Activated CD4-positive, alpha-beta memory T cell treated with anti-CD3 and anti-CD28 coated beads, Interleukin-2, amount 10 ng/mL, durations not matched to agents 7 days and 5 days (primary cell): ENCODE results near the gene GLCCI1. TPM values are rescaled to one million over a fixed set of nuclear protein-coding genes. Genes with fewer than 3 reads are reported as not detected.

Experiments
- CTCF ChIA-PET: fragments of 350-600 bp; sonication (Branson Sonifier 250); formaldehyde crosslinking; loops from one replicate; lab custom pipeline; 2021; ENCODE audit warnings: antibody characterized with exemption, inconsistent platforms; lab: Charles Lee
- POLR2A ChIA-PET: fragments of 350-600 bp; sonication (Branson Sonifier 250); formaldehyde crosslinking; loops from one replicate; lab custom pipeline; 2021; ENCODE audit warnings: antibody characterized with exemption; lab: Charles Lee
- DNase-seq: peaks from one replicate; pipeline ENCODE4 v3.0.0-alpha.2; 2020
- H3K27ac Mint-ChIP-seq: one replicate; pipeline ENCODE4 v1.8.0; 2021; ENCODE audit warnings: mild to moderate bottlenecking, mixed read lengths
- H3K27me3 Mint-ChIP-seq: one replicate; pipeline ENCODE4 v1.8.0; 2021; ENCODE audit warnings: mixed read lengths
- H3K36me3 Mint-ChIP-seq: one replicate; pipeline ENCODE4 v1.8.0; 2021; ENCODE audit warnings: low read depth, mixed read lengths
- H3K4me1 Mint-ChIP-seq: one replicate; pipeline ENCODE4 v1.8.0; 2021; ENCODE audit warnings: mixed read lengths
- H3K4me3 Mint-ChIP-seq: one replicate; pipeline ENCODE4 v1.8.0; 2021; ENCODE audit warnings: mild to moderate bottlenecking, mixed read lengths
- H3K9me3 Mint-ChIP-seq: one replicate; pipeline ENCODE4 v1.8.0; 2021; ENCODE audit warnings: mixed read lengths
- total RNA-seq, 2 experiments: library from RNA; stranded (reverse); gene quantifications; one replicate each; pipeline ENCODE4 v1.2.3, GENCODE V29; 2021

Gene GLCCI1
- total RNA-seq: 10 to 100 TPM; 25.4 to 29.0 TPM

DNA sequence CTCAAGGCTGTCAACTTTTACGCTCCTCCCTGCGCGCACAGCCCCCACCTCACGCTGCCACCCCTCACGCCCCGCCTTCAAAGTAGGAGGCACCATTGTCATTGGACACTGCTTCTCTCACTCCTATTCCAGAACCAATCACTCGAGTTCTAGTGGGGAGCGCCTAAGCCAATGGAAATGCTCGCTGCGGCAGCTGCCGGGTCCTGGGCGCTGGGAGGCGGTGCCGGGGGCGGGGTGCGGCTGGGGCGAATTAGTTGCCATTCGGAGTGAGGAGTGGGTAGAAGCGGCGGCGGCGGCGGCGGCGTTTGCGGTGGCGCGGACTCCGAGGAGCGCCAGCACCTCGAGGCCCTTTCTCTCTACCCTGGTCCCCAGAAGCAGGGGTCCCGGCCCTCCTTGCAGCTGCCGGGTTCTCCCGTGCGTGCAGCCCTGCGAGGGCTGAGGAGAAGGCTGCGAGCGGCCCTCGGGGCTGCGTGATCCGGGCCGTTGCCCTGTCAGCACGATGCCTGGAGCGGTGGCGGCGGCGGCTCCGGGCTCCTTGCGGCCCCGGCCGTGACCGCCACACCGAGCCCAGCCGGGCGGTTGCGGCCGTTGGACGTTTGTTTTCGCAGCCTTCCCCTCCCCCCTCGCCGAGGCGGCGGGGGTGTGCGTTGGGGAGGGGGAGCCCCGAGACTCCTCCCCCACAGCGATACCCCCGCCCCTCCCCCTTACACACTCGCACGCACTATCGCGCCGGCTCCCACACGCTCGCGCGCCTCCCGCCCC lies at the start of gene GLCCI1:
Gene GLCCI1, plus strand, starts transcription at position 253 of the 762 bp plus-strand sequence. CDS start 555 bp downstream, outside the sequence.
- CTCF ChIA-PET: interaction anchor here (0.9 to 2.7 kb wide), 10 partner anchors 18 to 287 kb away, joined by 3 to 14 read pairs (median 7); no protein-coding TSS in a partner anchor
- Mint-ChIP-seq H3K36me3 (no peaks in the 10 kb centered on the region), H3K4me3 (peak within 1 kb of the TSS; percentile 84), H3K27ac (peak within 1 kb of the TSS; percentile 86), H3K4me1 (peaks cover 13% of the 10 kb centered on the region), H3K9me3 (no peaks in the 10 kb centered on the region), H3K27me3 (no peaks in the 10 kb centered on the region)
- POLR2A ChIA-PET: interaction anchor here (0.7 to 9.3 kb wide), 31 partner anchors 9 to 786 kb away, joined by 3 to 124 read pairs (median 5); partner anchors contain the start of genes C1GALT1 and UMAD1
- peak; percentile 96 for DNase-seq

GRCh38 chr7:7919449-7919945 lies 49.1 kb upstream of the GLCCI1 start:
- Mint-ChIP-seq H3K36me3 (peaks cover 4% of the 10 kb centered on the region), H3K27me3 (no peaks in the 10 kb centered on the region), H3K9me3 (peaks cover 3% of the 10 kb centered on the region), H3K4me3 (no peak overlapping the region), H3K4me1 (peaks cover 24% of the 10 kb centered on the region), H3K27ac (no peak overlapping the region)
- ChIA-PET CTCF (interaction anchor here (1.0 to 2.1 kb wide), 3 partner anchors 22 to 238 kb away, joined by 3 to 5 read pairs (median 3); no protein-coding TSS in a partner anchor), POLR2A (interaction anchor here (1.3 to 3.1 kb wide), 4 partner anchors 25 to 50 kb away, joined by 5 to 24 read pairs (median 10); partner anchors contain the start of gene GLCCI1)
- DNase-seq: no peak

DNA sequence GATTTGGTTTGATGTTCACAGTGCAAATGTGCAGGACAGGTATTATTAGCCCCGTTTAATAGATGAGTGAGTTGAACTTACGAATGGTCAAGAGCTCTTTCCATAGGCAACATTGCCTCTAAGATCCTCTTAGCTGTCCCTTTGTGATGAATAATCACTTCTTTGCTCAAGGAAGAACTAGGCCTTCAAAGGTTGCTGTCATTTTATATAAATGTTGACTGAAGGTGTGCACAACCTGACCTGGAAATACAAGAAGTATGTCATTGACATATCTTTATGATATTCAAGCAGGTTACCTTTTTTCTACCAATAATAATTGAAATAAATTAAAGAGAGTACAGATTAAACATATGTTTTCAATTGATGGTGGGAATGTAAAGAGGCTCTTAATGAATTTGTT lies 48.5 kb upstream of the GLCCI1 start:
- Mint-ChIP-seq H3K27me3 (no peaks in the 10 kb centered on the region), H3K9me3 (peaks cover 3% of the 10 kb centered on the region), H3K36me3 (peaks cover 4% of the 10 kb centered on the region), H3K4me3 (no peak overlapping the region), H3K27ac (no peak overlapping the region), H3K4me1 (peaks cover 27% of the 10 kb centered on the region)
- ChIA-PET CTCF (interaction anchor here (1.0 to 2.1 kb wide), 4 partner anchors 21 to 270 kb away, joined by 3 to 5 read pairs (median 3); no protein-coding TSS in a partner anchor), POLR2A (interaction anchor here (1.2 to 3.1 kb wide), 4 partner anchors 25 to 206 kb away, joined by 4 to 24 read pairs (median 10); partner anchors contain the start of gene GLCCI1)
- no peak for DNase-seq

- no peak overlapping the region for H3K27ac Mint-ChIP-seq
- peaks cover 4% of the 10 kb centered on the region for H3K36me3 Mint-ChIP-seq
- H3K4me3 Mint-ChIP-seq: peak overlapping the region; percentile 21
Observed at GRCh38 chr7:7920481-7920880, 48.1 kb upstream of the GLCCI1 start.

GRCh38 chr7:7921830-7922229 lies 46.8 kb upstream of the GLCCI1 start:
- Mint-ChIP-seq H3K27ac (no peak overlapping the region), H3K4me3 (no peak overlapping the region), H3K4me1 (peaks cover 27% of the 10 kb centered on the region), H3K9me3 (no peaks in the 10 kb centered on the region), H3K36me3 (no peaks in the 10 kb centered on the region), H3K27me3 (no peaks in the 10 kb centered on the region)
- DNase-seq: no peak
- CTCF ChIA-PET: no interaction called here
- POLR2A ChIA-PET: no interaction called here

More at GRCh38 chr7:7920481-7920880, 48.1 kb upstream of the GLCCI1 start:
- peak; percentile 21 for DNase-seq
- Mint-ChIP-seq H3K9me3 (peaks cover 3% of the 10 kb centered on the region), H3K4me1 (peaks cover 27% of the 10 kb centered on the region), H3K27me3 (no peaks in the 10 kb centered on the region)
- CTCF ChIA-PET: interaction anchor here (1.0 to 2.1 kb wide), 4 partner anchors 21 to 270 kb away, joined by 3 to 5 read pairs (median 3); no protein-coding TSS in a partner anchor
- POLR2A ChIA-PET: interaction anchor here (1.2 to 3.1 kb wide), 4 partner anchors 24 to 205 kb away, joined by 4 to 24 read pairs (median 10); partner anchors contain the start of gene GLCCI1

- no peaks in the 10 kb centered on the region for H3K27me3 Mint-ChIP-seq
- H3K27ac Mint-ChIP-seq: no peak overlapping the region
- no peaks in the 10 kb centered on the region for H3K36me3 Mint-ChIP-seq
- no peak overlapping the region for H3K4me3 Mint-ChIP-seq
- POLR2A ChIA-PET: no interaction called here
- no peak for DNase-seq
- CTCF ChIA-PET: no interaction called here
- H3K4me1 Mint-ChIP-seq: peaks cover 27% of the 10 kb centered on the region
- no peaks in the 10 kb centered on the region for H3K9me3 Mint-ChIP-seq
Observed at GRCh38 chr7:7922684-7923385, 45.8 kb upstream of the GLCCI1 start.

GRCh38 chr7:7923818-7924217 lies 44.8 kb upstream of the GLCCI1 start:
- H3K27ac Mint-ChIP-seq: no peak overlapping the region
- H3K9me3 Mint-ChIP-seq: no peaks in the 10 kb centered on the region
- H3K4me1 Mint-ChIP-seq: peaks cover 27% of the 10 kb centered on the region
- POLR2A ChIA-PET: no interaction called here
- CTCF ChIA-PET: no interaction called here
- DNase-seq: no peak
- no peaks in the 10 kb centered on the region for H3K27me3 Mint-ChIP-seq
- no peak overlapping the region for H3K4me3 Mint-ChIP-seq
- H3K36me3 Mint-ChIP-seq: no peaks in the 10 kb centered on the region

GRCh38 chr7:7924303-7924702 lies 44.3 kb upstream of the GLCCI1 start:
- Mint-ChIP-seq H3K4me1 (peaks cover 27% of the 10 kb centered on the region), H3K9me3 (no peaks in the 10 kb centered on the region), H3K4me3 (no peak overlapping the region), H3K27ac (no peak overlapping the region), H3K27me3 (no peaks in the 10 kb centered on the region), H3K36me3 (no peaks in the 10 kb centered on the region)
- CTCF ChIA-PET: no interaction called here
- POLR2A ChIA-PET: interaction anchor here (1.8 kb wide), 1 partner anchor 20 kb away, joined by 6 read pairs; no protein-coding TSS in a partner anchor
- DNase-seq: no peak

GRCh38 chr7:7931626-7932025 lies 37.0 kb upstream of the GLCCI1 start:
- H3K4me3 Mint-ChIP-seq: no peak overlapping the region
- no peaks in the 10 kb centered on the region for H3K36me3 Mint-ChIP-seq
- no peaks in the 10 kb centered on the region for H3K27me3 Mint-ChIP-seq
- CTCF ChIA-PET: interaction anchor here (1.5 kb wide), 1 partner anchor 11 kb away, joined by 5 read pairs; no protein-coding TSS in a partner anchor
- H3K9me3 Mint-ChIP-seq: no peaks in the 10 kb centered on the region
- H3K27ac Mint-ChIP-seq: no peak overlapping the region
- peaks cover 12% of the 10 kb centered on the region for H3K4me1 Mint-ChIP-seq
- POLR2A ChIA-PET: interaction anchor here (1.8 kb wide), 1 partner anchor 13 kb away, joined by 8 read pairs; no protein-coding TSS in a partner anchor
- DNase-seq: no peak

- Mint-ChIP-seq H3K27ac (no peak overlapping the region), H3K27me3 (no peaks in the 10 kb centered on the region), H3K9me3 (no peaks in the 10 kb centered on the region), H3K36me3 (no peaks in the 10 kb centered on the region), H3K4me1 (peaks cover 12% of the 10 kb centered on the region), H3K4me3 (no peak overlapping the region)
- POLR2A ChIA-PET: no interaction called here
- CTCF ChIA-PET: interaction anchor here (1.5 kb wide), 1 partner anchor 10 kb away, joined by 5 read pairs; no protein-coding TSS in a partner anchor
- DNase-seq: no peak
Observed at GRCh38 chr7:7932553-7932952, 36.0 kb upstream of the GLCCI1 start.

DNA sequence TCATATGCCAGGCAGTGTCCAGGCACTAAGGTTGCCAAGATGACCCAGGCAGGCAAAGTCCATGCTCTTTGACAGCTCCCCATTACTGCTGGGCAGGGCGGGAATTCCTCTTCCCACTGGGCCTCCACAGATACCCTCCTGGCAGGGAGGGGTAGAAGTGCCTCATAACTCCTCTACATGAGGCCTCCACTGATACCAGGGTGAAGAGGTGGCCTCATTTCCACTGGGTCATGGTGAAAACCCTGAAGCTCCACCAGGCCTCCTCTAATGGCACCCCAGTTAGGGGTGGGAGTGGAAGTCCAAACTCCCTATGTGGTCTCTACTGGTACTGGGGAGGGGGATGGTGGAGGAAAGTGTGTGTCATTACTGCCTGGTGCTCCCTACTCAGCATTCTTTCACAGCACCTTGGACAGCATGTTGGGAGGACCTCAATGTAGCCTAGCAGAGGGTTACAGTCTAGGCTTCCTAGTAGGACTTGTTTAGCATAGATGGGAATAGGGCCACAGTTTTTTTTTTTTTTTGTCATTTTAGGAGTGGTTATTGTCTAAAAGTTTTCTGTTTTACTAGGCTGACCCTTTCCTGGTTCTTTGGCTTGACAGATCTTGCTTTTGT lies 34.6 kb upstream of the GLCCI1 start:
- H3K27ac Mint-ChIP-seq: no peak overlapping the region
- H3K36me3 Mint-ChIP-seq: no peaks in the 10 kb centered on the region
- H3K4me1 Mint-ChIP-seq: peaks cover 12% of the 10 kb centered on the region
- CTCF ChIA-PET: interaction anchor here (0.7 to 1.4 kb wide), 2 partner anchors 33 to 93 kb away, joined by 3 to 4 read pairs; no protein-coding TSS in a partner anchor
- H3K4me3 Mint-ChIP-seq: no peak overlapping the region
- no peaks in the 10 kb centered on the region for H3K9me3 Mint-ChIP-seq
- POLR2A ChIA-PET: interaction anchor here (3.7 kb wide), 1 partner anchor 10 kb away, joined by 13 read pairs; no protein-coding TSS in a partner anchor
- no peaks in the 10 kb centered on the region for H3K27me3 Mint-ChIP-seq
- DNase-seq: no peak

DNA sequence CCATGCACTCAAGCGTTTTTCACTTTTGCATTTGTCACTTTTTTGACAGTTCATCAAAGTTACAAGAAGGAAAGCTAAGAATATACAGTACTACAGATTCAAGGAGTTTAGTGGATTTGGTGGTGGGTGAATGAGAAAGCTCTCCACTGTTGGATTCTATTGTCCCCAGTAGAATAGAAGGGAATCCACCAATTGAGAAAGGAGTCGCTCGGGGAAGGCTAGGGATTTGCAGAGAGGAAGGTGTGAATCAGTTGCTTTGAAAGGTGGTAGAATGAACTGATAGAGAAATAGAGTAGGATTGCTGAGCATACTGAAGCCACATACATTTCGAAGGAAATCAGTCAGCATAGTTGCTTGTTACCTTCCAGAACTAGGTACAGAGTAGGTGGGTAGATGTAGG lies 33.7 kb upstream of the GLCCI1 start:
- Mint-ChIP-seq H3K9me3 (no peaks in the 10 kb centered on the region), H3K27ac (no peak overlapping the region), H3K4me3 (no peak overlapping the region), H3K36me3 (no peaks in the 10 kb centered on the region), H3K4me1 (peaks cover 12% of the 10 kb centered on the region), H3K27me3 (no peaks in the 10 kb centered on the region)
- no peak for DNase-seq
- ChIA-PET CTCF (interaction anchor here (0.7 to 1.4 kb wide), 2 partner anchors 32 to 94 kb away, joined by 3 to 4 read pairs; no protein-coding TSS in a partner anchor), POLR2A (interaction anchor here (0.9 to 3.7 kb wide), 4 partner anchors 10 to 295 kb away, joined by 3 to 13 read pairs (median 6); partner anchors contain the start of genes GLCCI1 and UMAD1)
